ENCODE results near the gene RPS15. TPM values are rescaled to one million over a fixed set of nuclear protein-coding genes. Genes with fewer than 3 reads are reported as not detected.

Gene RPS15
- total and polyA plus RNA-seq, 2 of the 13 experiments (the other 11 are each of a cell fraction or from before 2014, with no cell fraction given) = 695 to 1,411 TPM

GRCh38 chr19:1473085-1473851 is 35.1 kb downstream of the RPS15 start:
- intact Hi-C loops (cut with micrococcal nuclease; ENCODE audit: unreplicated experiment) = no loop called here
- FAIRE-seq (no peak), ATAC-seq (no peak), DNase-seq (ENCODE audit: low spot score) (no peak)
- WGBS (ENCODE audit: low lambda C conversion rate) = 95% methylated on average over 17 of the region's 20 CpGs
- in situ Hi-C loops (cut with HindIII; ENCODE audit: extremely low pct_ligation_motif_present, low pct_unique_long_range_greater_than_20kb) = no loop called here
- CTCF ChIA-PET (ENCODE audit: low intra/inter-chr PET ratio, low total read pairs) = no interaction called here
- H3K9me3 ChIP-seq (ENCODE audit: low read length) = no peaks in the 10 kb centered on the region
- H4K20me1 ChIP-seq (ENCODE audit: insufficient read depth, low read length) = peaks cover 12% of the 10 kb centered on the region
- H3K27me3 ChIP-seq (ENCODE audit: control insufficient read depth in 1 of 2, insufficient read depth in 2 of 2, low read length in 2 of 2) = no peaks in the 10 kb centered on the region
- BruUV-seq (replicated peaks) = no TSS peak
- H3K27ac ChIP-seq (ENCODE audit: extremely low read length, insufficient read depth, low read length) = no peak overlapping the region
- H3K4me1 ChIP-seq (ENCODE audit: insufficient read depth, low read length) = peaks cover 40% of the 10 kb centered on the region
- H3K4me2 ChIP-seq (ENCODE audit: low read depth, low read length) = no peak overlapping the region
- H3K4me3 ChIP-seq (replicated peaks in 1 of 3; ENCODE audit: insufficient read depth in 1 of 3, low read depth in 2 of 3, low read length in 3 of 3) = no peak overlapping the region
- POLR2A ChIA-PET = no interaction called here
- no peak overlapping the region for H3K9ac ChIP-seq (ENCODE audit: insufficient read depth, low read depth, low read length)
- peaks cover 11% of the 10 kb centered on the region for H3K79me2 ChIP-seq (ENCODE audit: insufficient read depth, low read length)
- H3K36me3 ChIP-seq (replicated peaks in 1 of 2; ENCODE audit: control insufficient read depth in 1 of 2, insufficient read depth in 2 of 2, low read length in 2 of 2) = peaks cover 2 to 8% of the 10 kb centered on the region in 2 experiments; a peak in 3 of 5 replicates
- H2AFZ ChIP-seq (ENCODE audit: low read length) = no peak overlapping the region
- TF ChIP-seq ELF4 (CRISPR knock-in tag; IDR thresholded peaks at IDR 0.05; ENCODE audit: borderline replicate concordance) = no peak
- TF ChIP-seq ZNF484 (CRISPR knock-in tag; IDR thresholded peaks at IDR 0.05; ENCODE audit: borderline replicate concordance, low read depth) = no peak
- TF ChIP-seq ZNF160 (CRISPR knock-in tag; IDR thresholded peaks at IDR 0.05) = no peak
- TF ChIP-seq AGO2 (optimal IDR thresholded peaks at IDR 0.05; ENCODE audit: low read depth, low read length) = peak; percentile 71
- TF ChIP-seq PHF8 (CRISPR knock-in tag; IDR thresholded peaks at IDR 0.05) = no peak
- 0 out of 2 replicates have a peak, but pooled peaks have one; percentile 36 for TF ChIP-seq ZXDC (CRISPR knock-in tag; IDR thresholded peaks at IDR 0.05)
- TF ChIP-seq ZNF577 (CRISPR knock-in tag; IDR thresholded peaks at IDR 0.05; ENCODE audit: borderline replicate concordance, low read depth) = no peak
- peak; percentile 62 for TF ChIP-seq POLR2G (IDR thresholded peaks at IDR 0.05; ENCODE audit: low read depth, low read length)
- no peak for TF ChIP-seq ARNT2 (CRISPR knock-in tag; IDR thresholded peaks at IDR 0.05; ENCODE audit: low read depth)
- no peak for TF ChIP-seq BCL6 (CRISPR knock-in tag; IDR thresholded peaks at IDR 0.05)
- no peak for TF ChIP-seq AHR (CRISPR knock-in tag; IDR thresholded peaks at IDR 0.05)
- TF ChIP-seq ZNF407 (CRISPR knock-in tag; IDR thresholded peaks at IDR 0.05; ENCODE audit: not compliant biosample characterization) = no peak
- no peak for TF ChIP-seq RAD21 (CRISPR knock-in tag; IDR thresholded peaks at IDR 0.05)
- TF ChIP-seq ZNF274 (CRISPR knock-in tag; IDR thresholded peaks at IDR 0.05) = no peak
